GM20431 (cell line): ENCODE measurements around the gene SERTAD2.

Experiments
- in situ Hi-C: fragments of 300-500 bp; cut with MseI, MboI; formaldehyde crosslinking; loops from one replicate; pipeline ENCODE4 v1.15.0; 2020; ENCODE audit warnings: low sequenced_read_pairs; ENCODE audit not compliant: unreplicated experiment

Gene SERTAD2

DNA sequence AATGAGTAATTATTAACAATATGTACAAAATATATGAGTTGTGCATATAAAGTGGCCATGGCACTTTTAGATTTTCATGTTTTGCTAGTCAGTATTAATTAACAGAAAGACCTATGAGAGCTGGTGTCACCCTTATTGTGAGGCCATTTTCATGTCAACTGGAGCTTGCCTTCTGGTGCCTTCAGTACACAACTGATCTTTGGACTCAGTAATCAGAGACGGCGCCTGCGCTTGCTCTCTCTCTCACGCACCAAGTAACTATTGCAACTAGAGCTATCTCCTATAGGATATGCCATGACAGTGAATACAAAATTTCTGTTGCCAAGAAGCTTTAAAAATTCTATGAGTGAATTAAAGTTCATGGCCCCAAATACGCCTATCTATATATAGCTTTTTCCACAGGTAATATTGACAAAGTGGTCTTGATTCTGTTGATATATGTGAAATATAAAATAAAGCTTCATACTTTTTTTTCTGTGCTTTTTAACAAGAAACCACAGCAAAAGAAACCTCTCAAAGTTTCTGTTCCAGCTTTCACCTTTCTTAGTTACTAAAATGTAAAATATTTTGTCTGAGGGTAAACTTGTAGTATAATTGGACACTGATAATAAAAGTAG is 2.9 kb downstream of the SERTAD2 start:
- in situ Hi-C loops, result no loop called here

- in situ Hi-C loops, result no loop called here
Measured at GRCh38 chr2:64650296-64650695, 3.4 kb downstream of the SERTAD2 start.

- in situ Hi-C loops, result no loop called here
Measured at GRCh38 chr2:64649626-64650025, 4.1 kb downstream of the SERTAD2 start.

DNA sequence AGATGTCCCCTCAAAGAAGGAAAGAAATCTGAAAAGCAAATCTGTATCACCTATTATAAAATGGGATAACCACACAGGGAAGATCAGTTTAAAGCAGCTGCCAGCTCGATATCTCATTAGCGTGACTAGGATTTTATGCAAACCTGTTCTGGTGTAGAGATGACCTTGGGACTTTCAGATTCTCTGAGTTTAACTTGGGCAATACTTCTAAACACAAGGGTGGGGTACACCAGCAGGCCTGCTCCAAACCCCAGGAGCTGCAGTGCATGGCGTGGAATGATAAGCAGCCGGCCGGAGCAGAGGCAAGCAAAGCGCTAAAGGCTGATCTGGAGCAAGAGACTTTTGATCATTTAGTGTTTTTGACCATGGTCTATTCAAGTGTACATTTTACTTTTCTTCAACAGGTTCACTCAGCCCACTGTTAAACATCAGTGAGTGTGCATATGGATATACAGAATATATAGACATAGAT is 4.7 kb downstream of the SERTAD2 start:
- in situ Hi-C loops, result no loop called here

DNA sequence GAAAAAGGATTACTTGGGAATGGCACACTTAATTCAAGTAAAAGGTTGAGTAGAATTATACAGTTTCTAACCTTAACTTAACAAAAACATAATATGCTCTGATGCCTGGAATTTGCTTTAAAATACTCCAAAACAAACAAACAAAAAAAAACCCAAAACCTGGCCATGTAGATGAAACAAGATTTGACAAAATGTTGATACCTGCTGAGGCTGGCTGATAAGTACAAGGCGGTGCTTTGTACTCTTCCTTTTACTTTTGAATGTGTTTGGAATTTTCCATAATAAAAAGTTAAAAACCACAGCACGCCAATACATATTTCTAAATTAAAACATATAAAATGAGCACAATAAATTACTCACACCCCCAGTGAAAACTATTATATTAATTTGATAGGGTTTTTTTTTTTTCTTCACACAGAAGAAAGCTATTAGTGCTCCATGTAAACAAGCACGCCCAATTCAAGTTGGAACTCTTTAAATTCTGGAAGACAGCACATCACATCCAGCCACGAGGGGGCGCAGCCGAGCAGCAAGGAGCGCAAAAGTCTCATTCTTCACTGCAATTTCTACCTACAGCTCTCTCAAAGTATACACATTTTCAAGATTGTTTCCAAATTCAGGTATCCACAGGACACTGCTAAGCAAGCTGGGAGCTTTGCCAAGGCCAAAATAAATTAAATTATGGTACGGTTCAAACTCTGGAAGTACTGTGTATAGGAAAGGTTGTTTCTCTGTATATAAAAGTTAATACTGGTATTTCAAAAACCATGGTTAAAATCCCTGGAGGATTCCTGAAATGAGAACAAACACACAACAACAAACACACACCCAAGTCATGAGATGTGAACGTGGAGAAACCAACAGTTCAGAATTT is 7.5 kb downstream of the SERTAD2 start:
- in situ Hi-C loops, result no loop called here

- in situ Hi-C loops, result no loop called here
Measured at GRCh38 chr2:64644458-64645382, 9.0 kb downstream of the SERTAD2 start.

DNA sequence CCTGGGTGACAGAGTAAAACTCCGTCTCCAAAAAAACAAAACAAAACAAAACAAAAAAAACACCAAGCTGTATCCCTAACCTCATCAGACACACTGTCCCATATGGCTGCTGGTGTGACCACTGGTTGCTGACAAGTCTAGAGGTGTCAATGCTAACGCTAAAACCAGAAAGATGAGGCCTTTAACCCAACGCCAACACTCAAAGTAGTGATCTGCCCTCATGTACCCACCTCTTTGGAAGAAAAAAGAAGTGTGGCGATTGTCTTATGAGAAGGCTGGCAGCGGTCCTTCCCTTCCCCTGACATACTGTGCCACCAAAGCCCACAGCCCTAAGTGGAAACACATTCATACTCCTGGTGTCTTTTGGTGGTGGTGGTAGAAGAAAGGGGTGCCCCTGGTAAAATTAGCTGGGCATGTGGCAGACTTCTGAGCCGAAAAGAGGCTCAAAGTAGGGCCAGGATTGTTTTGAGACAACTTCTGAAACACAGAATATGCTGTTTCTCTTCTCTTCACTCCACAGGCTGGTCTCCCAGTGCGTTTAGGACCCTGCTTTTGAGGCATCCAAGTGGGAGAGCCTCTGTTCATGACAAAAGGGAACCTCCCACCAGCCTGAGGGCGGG is 9.8 kb downstream of the SERTAD2 start:
- in situ Hi-C loops, result no loop called here

- in situ Hi-C loops, result no loop called here
Measured at GRCh38 chr2:64641599-64641998, 12.1 kb downstream of the SERTAD2 start.

DNA sequence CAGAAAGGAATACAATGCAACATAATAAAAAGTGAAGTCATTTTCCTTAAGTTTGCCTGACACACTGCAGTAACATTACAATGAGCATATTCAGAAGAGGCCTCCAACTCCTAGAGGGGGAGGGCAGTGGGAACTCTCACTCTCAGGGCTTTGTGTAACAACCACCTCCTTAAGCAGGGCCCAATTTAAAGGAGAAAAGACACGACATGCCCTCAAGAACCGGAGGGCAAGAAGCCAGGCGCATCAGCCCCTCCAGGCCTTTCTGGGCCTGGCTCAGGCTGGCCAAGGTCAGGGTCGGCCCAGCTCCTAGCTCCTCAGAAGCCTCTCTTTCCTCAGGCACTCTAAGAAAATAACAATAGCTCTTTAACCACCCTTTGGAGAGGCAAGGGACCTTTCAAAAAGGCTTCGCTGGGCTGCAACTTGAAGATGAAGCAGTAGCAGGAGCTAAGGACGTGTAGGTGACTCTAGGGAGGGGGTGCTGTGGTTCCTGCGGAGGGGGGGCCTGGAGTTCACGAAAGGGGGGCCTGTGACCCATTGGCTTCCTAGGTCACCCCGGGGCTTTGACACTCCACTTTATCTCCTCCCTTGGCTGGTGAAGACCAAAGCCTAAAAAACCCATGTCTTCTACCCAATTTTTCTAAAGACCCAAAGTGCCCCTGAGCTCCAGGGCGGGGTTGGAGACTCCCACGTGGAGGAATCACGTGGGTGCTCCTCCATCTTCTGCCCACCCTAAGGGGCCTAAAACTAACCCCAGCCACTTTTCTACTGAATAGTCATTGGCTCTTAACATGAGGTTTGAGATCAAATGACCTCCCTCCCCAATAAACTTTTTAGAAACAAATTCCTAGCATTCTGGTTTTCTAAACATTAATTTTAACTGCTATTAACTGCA is 13.3 kb downstream of the SERTAD2 start:
- in situ Hi-C loops, result no loop called here

GRCh38 chr2:64639691-64640090 is 14.0 kb downstream of the SERTAD2 start:
- in situ Hi-C loops, result no loop called here

GRCh38 chr2:64638502-64639120 is 15.1 kb downstream of the SERTAD2 start:
- in situ Hi-C loops, result no loop called here

GRCh38 chr2:64637931-64638330 is 15.8 kb downstream of the SERTAD2 start:
- in situ Hi-C loops, result no loop called here

GRCh38 chr2:64637000-64637635 is 16.6 kb downstream of the SERTAD2 start:
- in situ Hi-C loops, result no loop called here

- in situ Hi-C loops, result no loop called here
Measured at GRCh38 chr2:64635976-64636911, 17.5 kb downstream of the SERTAD2 start.

DNA sequence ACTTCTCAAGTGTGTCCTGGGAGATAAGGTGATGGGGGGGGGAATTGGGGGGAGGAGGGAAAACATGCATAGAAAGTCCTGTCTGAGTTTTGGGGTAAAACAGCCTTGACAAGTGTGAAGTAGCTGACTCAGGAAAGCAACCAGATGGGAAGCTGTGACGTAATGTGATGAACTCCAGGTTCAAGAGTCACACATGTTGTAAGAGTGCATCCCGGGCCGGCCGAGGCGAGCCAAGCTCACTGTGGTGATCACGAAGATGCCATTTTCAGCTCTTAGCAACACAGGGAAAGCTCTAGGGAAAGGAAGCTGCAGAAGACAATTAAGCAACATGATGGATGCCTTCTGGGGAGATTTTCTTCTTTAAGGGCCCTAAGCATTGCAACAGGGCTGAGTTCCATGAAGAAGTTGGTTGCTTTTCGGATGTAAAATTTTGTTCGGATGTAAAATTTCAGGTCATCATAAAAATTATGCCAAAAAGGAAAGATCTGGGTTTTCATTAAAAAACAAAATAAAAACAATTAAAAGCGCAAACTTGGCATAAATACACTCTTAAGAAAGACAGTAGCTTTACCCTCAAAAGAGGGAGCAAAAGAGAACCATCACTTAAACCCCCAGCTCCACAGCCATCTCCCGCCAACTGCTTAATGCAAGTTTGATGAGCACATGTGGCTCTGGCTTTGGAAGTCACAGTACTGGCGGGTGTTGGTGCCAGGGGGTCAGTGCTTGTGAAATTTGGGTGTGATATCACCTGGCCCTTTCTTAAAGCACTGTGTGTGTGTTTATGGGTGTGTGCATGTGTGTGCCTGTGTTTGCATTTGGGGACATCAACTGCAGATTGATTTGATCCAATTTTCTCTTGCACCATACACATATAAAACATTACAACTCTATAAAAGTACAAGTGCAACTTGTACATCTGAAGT is 19.1 kb downstream of the SERTAD2 start:
- in situ Hi-C loops, result no loop called here
